Esophagus muscularis mucosa (tissue), 3 donors: ENCODE data around the gene FYCO1.

Source experiments
- CTCF ChIP-seq, 3 experiments: fragments of 200-600 bp in 2 of 3; fragments of 450-650 bp in 1 of 3; sonication (generic) in 2 of 3; IDR thresholded peaks; one replicate each; pipeline ENCODE4 v1.5.1; 2017 to 2019; ENCODE audit warnings: antibody characterized with exemption in 3 of 3, mild to moderate bottlenecking in 2 of 3, moderate library complexity in 1 of 3
- POLR2A ChIP-seq: fragments of 450-650 bp; IDR thresholded peaks from one replicate; pipeline ENCODE4 v1.6.1; 2017; ENCODE audit warnings: antibody characterized with exemption, moderate library complexity, mild to moderate bottlenecking, low read depth

DNA sequence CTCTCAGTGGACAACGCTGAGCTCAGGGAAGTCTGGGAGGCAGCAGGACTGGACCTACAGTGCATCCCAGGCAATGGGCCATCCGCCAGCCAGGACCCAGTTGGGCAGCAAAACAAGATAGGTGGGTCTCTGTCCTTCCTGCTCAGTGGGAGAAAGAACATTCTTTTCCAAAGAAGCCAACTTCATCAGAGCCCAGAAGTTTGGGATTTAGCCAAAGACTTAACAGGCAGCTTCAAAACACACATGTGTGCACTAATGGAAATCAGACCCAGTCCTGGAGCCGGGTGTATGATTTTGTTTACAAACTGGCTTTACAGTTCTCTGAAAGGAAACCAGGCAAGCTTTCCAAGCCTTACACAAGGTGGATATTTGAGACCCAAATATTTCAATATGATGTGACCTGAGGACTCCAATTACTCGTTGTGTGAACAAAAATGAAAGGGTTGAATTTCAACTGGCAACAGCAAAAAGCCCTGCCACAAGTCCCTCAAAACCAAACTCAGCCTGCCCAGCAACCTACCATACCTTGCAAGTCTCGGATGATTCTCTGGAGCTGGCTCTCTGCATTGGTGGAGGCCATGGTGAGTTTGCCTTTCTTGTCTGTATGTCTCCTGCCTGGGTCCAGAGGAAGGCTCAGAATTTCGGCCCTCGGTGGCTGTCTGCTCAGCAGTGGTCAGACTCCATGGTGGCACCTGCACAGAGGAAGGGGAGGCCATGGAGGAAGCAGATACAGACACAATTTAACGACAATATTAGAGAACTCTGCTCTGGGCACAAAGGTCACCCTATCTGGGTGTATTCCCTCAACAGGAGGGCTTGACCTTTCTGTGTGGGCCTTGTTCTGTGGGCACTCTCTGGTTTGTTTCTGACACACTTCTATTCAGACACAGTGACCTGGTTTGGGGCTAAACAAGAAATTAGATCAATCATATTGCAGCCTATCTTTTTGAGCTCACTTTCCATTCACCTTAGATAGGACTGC is 11.0 kb downstream of the FYCO1 start:
- TF ChIP-seq CTCF (IDR thresholded peaks at IDR 0.05) = no peak
- no peak for TF ChIP-seq POLR2A
